Measurements from ENCODE around the gene AKAP13. TPM values are rescaled to one million over a fixed set of nuclear protein-coding genes. Genes with fewer than 3 reads are reported as not detected.
A peak's percentile ranks its signal among the peaks of the same experiment; 100 is the strongest.

The AKAP13 gene
- polyA plus RNA-seq, 1 experiment, result 13.6 TPM

GRCh38 chr15:85500729-85501128 lies 120.3 kb downstream of the AKAP13 start:
- no peak for DNase-seq (ENCODE audit: low read depth)
- Histone ChIP-seq H3K27me3 (ENCODE audit: control insufficient read depth, insufficient read depth, low read length) (no peaks in the 10 kb centered on the region), H3K4me3 (ENCODE audit: low read depth, low read length) (no peak overlapping the region), H3K36me3 (ENCODE audit: control insufficient read depth, insufficient read depth, low read length) (no peaks in the 10 kb centered on the region)
- no peak for TF ChIP-seq CTCF (IDR thresholded peaks at IDR 0.05; ENCODE audit: insufficient read depth, low read depth, low read length)
- ChIA-PET CTCF (interaction anchor here (1.1 to 4.9 kb wide), 4 partner anchors 9 to 182 kb away, joined by 3 to 25 read pairs (median 5); no protein-coding TSS in a partner anchor), POLR2A (no interaction called here)

GRCh38 chr15:85501574-85501973 lies 121.2 kb downstream of the AKAP13 start:
- no peak overlapping the region for H3K4me3 ChIP-seq (ENCODE audit: low read depth, low read length)
- no peak for DNase-seq (ENCODE audit: low read depth)
- H3K27me3 ChIP-seq (ENCODE audit: control insufficient read depth, insufficient read depth, low read length), result no peaks in the 10 kb centered on the region
- ChIA-PET CTCF (interaction anchor here (0.6 to 4.9 kb wide), 2 partner anchors 13 to 27 kb away, joined by 3 to 25 read pairs; no protein-coding TSS in a partner anchor), POLR2A (no interaction called here)
- TF ChIP-seq CTCF (IDR thresholded peaks at IDR 0.05; ENCODE audit: insufficient read depth, low read depth, low read length), result no peak
- H3K36me3 ChIP-seq (ENCODE audit: control insufficient read depth, insufficient read depth, low read length), result no peaks in the 10 kb centered on the region

GRCh38 chr15:85503151-85503799 lies 122.9 kb downstream of the AKAP13 start:
- TF ChIP-seq CTCF (IDR thresholded peaks at IDR 0.05; ENCODE audit: insufficient read depth, low read depth, low read length), result no peak
- no peaks in the 10 kb centered on the region for H3K36me3 ChIP-seq (ENCODE audit: control insufficient read depth, insufficient read depth, low read length)
- no peaks in the 10 kb centered on the region for H3K27me3 ChIP-seq (ENCODE audit: control insufficient read depth, insufficient read depth, low read length)
- no peak overlapping the region for H3K4me3 ChIP-seq (ENCODE audit: low read depth, low read length)
- DNase-seq (ENCODE audit: low read depth), result no peak
- ChIA-PET CTCF (interaction anchor here (1.4 to 3.5 kb wide), 3 partner anchors 9 to 207 kb away, joined by 5 to 25 read pairs (median 18); no protein-coding TSS in a partner anchor), POLR2A (no interaction called here)

GRCh38 chr15:85504749-85505676 lies 124.6 kb downstream of the AKAP13 start:
- TF ChIP-seq CTCF (IDR thresholded peaks at IDR 0.05; ENCODE audit: insufficient read depth, low read depth, low read length), result peak; percentile 66
- Histone ChIP-seq H3K27me3 (ENCODE audit: control insufficient read depth, insufficient read depth, low read length) (no peaks in the 10 kb centered on the region), H3K4me3 (ENCODE audit: low read depth, low read length) (no peak overlapping the region), H3K36me3 (ENCODE audit: control insufficient read depth, insufficient read depth, low read length) (no peaks in the 10 kb centered on the region)
- ChIA-PET POLR2A (no interaction called here), CTCF (interaction anchor here (0.6 to 3.5 kb wide), 18 partner anchors 9 to 214 kb away, joined by 3 to 25 read pairs (median 3); no protein-coding TSS in a partner anchor)
- no peak for DNase-seq (ENCODE audit: low read depth)

GRCh38 chr15:85507114-85507513 lies 126.7 kb downstream of the AKAP13 start:
- TF ChIP-seq CTCF (IDR thresholded peaks at IDR 0.05; ENCODE audit: insufficient read depth, low read depth, low read length), result no peak
- DNase-seq (ENCODE audit: low read depth), result no peak
- H3K27me3 ChIP-seq (ENCODE audit: control insufficient read depth, insufficient read depth, low read length), result no peaks in the 10 kb centered on the region
- ChIA-PET POLR2A (no interaction called here), CTCF (interaction anchor here (0.6 to 3.3 kb wide), 7 partner anchors 10 to 211 kb away, joined by 3 to 20 read pairs (median 3); no protein-coding TSS in a partner anchor)
- no peaks in the 10 kb centered on the region for H3K36me3 ChIP-seq (ENCODE audit: control insufficient read depth, insufficient read depth, low read length)
- H3K4me3 ChIP-seq (ENCODE audit: low read depth, low read length), result no peak overlapping the region

Measured in BJ (cell line).